DOHH2 (cell line): ENCODE results near the gene CASZ1.

Experiments
- CTCF ChIP-seq: fragments of 200-600 bp; sonication (generic); IDR thresholded peaks from one replicate; pipeline ENCODE4 v1.5.1; 2014; ENCODE audit warnings: antibody characterized with exemption, mild to moderate bottlenecking, low read depth, low read length; ENCODE audit not compliant: poor library complexity, severe bottlenecking
- EZH2phosphoT487 ChIP-seq: fragments of 200-600 bp; sonication (generic); IDR thresholded peaks from 2 replicates; pipeline ENCODE4 v1.6.1; 2017; ENCODE audit warnings: borderline replicate concordance, mild to moderate bottlenecking, antibody characterized with exemption, low read length, moderate library complexity, mixed read lengths

DNA sequence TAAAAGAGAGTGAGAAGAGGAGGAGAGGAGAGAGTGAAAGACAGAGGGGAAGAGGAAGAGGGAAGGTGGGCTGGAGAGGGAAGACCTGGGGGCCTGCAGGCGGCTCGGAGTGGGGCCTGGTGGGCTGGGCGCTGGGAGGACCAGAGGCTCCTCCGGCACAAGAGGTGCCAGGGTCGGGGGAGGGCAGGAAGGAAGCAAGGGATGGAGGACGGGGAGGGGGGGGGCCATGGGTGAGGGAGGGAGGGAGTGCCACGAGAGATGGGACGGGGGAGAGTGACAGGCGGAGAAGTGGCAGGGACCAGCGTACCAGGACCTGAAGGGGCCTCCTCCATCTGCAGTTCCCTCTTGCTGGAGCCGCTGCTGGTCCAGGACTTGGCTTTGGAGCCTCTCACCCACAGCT is 87.7 kb downstream of the CASZ1 start:
- TF ChIP-seq CTCF (no peak), EZH2phosphoT487 (no peak)
